Subcutaneous preadipocyte (primary cell): ENCODE results near the gene ZPBP. TPM values are rescaled to one million over a fixed set of nuclear protein-coding genes. Genes with fewer than 3 reads are reported as not detected.

Experiments
- total RNA-seq: library from RNA; depleted of rRNA; stranded (reverse); fragments of >200 nt; gene quantifications from 2 replicates; pipeline ENCODE4 v1.2.3, GENCODE V29; 2012

Gene ZPBP, protein sequence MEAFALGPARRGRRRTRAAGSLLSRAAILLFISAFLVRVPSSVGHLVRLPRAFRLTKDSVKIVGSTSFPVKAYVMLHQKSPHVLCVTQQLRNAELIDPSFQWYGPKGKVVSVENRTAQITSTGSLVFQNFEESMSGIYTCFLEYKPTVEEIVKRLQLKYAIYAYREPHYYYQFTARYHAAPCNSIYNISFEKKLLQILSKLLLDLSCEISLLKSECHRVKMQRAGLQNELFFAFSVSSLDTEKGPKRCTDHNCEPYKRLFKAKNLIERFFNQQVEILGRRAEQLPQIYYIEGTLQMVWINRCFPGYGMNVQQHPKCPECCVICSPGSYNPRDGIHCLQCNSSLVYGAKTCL
- not detected in 2 replicates for total RNA-seq

GRCh38 chr7:50092579-50093491 is at the start of gene ZPBP:
Gene ZPBP (minus strand): TSS chr7:50093246. CDS start chr7:50093194, 52 bp downstream.

Other genes starting within 250 kb of the ZPBP start
- gene IKZF1, start 211.5 kb upstream of the ZPBP start, total RNA-seq: not detected in 2 replicates